Adipocyte (in vitro differentiated cells): ENCODE data around the gene GATB.

ENCODE experiments used
- DNase-seq: peaks from one replicate; pipeline ENCODE4 v3.0.0-alpha.2; 2015; ENCODE audit warnings: low read depth
- H3K27me3 ChIP-seq: replicated peaks from 2 replicates; pipeline ENCODE4 v1.7.0; 2013; ENCODE audit warnings: mild to moderate bottlenecking, low read length, moderate library complexity; ENCODE audit not compliant: control insufficient read depth, insufficient read depth
- H3K36me3 ChIP-seq: 2 replicates; pipeline ENCODE4 v1.7.0; 2013; ENCODE audit warnings: low read length, mild to moderate bottlenecking, moderate library complexity; ENCODE audit not compliant: control insufficient read depth, insufficient read depth, severe bottlenecking
- H3K4me1 ChIP-seq: 2 replicates; pipeline ENCODE4 v1.7.0; 2013; ENCODE audit warnings: mild to moderate bottlenecking, low read length, moderate library complexity; ENCODE audit not compliant: control insufficient read depth, insufficient read depth
- H3K4me3 ChIP-seq: 2 replicates; pipeline ENCODE4 v1.7.0; 2013; ENCODE audit warnings: mild to moderate bottlenecking, low read length, moderate library complexity
- H3K9ac ChIP-seq: 2 replicates; pipeline ENCODE4 v1.7.0; 2013; ENCODE audit warnings: mild to moderate bottlenecking, low read length, moderate library complexity
- H3K9me3 ChIP-seq: 2 replicates; pipeline ENCODE4 v1.7.0; 2013; ENCODE audit warnings: mild to moderate bottlenecking, low read length, moderate library complexity; ENCODE audit not compliant: control insufficient read depth

Gene GATB

DNA sequence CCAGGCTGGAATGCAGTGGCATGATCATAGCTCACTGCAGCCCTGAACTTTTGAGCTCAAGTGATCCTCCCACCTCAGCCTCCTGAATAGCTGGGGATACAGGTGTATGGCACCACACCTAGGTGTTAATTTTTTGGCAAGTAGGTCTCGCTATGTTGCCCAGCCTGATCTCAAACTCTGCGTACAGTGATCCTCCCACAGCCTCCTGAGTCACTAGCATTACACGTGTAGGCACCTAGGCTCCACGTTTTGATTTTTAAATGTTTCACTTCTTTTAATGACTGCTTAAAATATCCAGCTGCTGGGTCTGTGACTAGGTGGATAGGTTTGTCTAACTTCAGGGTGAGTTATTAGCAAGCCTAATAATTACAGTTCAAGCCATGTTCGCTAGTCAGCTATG is 44.5 kb downstream of the GATB start:
- H3K4me3 ChIP-seq: no peak overlapping the region
- H3K9me3 ChIP-seq: no peaks in the 10 kb centered on the region
- H3K9ac ChIP-seq: no peak overlapping the region
- peaks cover 6% of the 10 kb centered on the region for H3K36me3 ChIP-seq
- no peaks in the 10 kb centered on the region for H3K4me1 ChIP-seq
- DNase-seq: no peak
- no peaks in the 10 kb centered on the region for H3K27me3 ChIP-seq

DNA sequence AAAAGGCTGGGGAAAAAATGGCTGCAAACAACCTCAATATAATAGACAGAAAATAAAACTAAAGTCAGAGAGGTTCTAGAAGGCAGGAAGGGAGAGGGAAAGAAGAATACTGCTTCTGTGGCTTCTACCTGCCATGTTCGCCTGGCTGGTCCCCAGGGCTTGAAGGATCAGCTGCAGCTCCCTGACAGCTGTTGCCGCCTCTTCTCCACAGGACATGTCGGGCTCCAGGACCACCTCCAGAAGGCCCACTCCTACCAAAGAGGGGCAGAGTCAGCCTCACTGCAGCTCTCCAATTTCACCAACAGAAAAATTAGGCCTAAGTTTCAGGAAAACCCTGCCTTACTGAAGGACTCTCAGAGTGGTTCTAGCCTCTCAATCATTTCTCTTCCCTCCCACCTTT is 44.9 kb downstream of the GATB start:
- Histone ChIP-seq H3K27me3 (no peaks in the 10 kb centered on the region), H3K9ac (no peak overlapping the region), H3K36me3 (peaks cover 6% of the 10 kb centered on the region), H3K4me1 (no peaks in the 10 kb centered on the region), H3K4me3 (no peak overlapping the region), H3K9me3 (no peaks in the 10 kb centered on the region)
- DNase-seq: no peak

DNA sequence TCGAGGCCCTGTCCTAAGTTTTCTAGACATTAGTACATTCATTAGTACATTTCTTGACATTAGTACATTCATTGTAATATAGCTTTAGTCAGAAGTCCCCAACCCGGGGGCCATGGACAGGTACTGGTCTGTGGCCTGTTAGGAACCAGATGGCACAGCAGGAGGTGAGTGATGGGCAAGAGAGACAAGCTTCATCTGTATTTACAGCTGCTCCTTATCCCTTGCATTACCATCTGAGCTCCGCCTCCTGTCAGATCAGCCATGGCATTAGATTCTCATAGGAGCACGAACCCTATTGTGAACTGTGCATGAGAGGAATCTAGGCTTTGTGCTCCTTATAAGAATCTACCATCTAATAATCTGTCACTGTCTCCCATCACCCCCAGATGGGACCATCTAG is 48.0 kb downstream of the GATB start:
- Histone ChIP-seq H3K9me3 (no peaks in the 10 kb centered on the region), H3K9ac (no peak overlapping the region), H3K4me1 (no peaks in the 10 kb centered on the region), H3K36me3 (peaks cover 11% of the 10 kb centered on the region), H3K27me3 (no peaks in the 10 kb centered on the region), H3K4me3 (no peak overlapping the region)
- DNase-seq: no peak

DNA sequence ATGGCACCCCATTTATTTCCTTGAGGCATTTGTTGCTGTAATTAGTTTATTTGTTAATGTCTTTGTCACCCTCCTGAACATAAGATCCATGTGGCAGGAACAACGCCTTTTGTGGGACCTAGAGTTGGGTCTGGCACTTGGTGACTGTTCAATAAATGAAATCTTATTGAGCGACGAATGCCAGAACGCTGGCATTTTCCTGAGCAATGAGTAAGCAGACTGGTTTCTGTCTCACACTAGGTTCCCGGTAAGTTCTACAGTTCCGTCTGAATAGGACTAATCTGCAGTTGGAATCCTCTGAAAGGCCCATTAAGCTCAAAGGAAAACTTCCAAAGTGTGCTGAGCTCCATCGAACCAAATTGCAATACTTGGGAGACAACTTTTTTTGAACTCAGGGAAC is 49.2 kb downstream of the GATB start:
- Histone ChIP-seq H3K27me3 (no peaks in the 10 kb centered on the region), H3K9me3 (no peaks in the 10 kb centered on the region), H3K4me3 (no peak overlapping the region), H3K36me3 (peaks cover 14% of the 10 kb centered on the region), H3K9ac (no peak overlapping the region), H3K4me1 (no peaks in the 10 kb centered on the region)
- no peak for DNase-seq

DNA sequence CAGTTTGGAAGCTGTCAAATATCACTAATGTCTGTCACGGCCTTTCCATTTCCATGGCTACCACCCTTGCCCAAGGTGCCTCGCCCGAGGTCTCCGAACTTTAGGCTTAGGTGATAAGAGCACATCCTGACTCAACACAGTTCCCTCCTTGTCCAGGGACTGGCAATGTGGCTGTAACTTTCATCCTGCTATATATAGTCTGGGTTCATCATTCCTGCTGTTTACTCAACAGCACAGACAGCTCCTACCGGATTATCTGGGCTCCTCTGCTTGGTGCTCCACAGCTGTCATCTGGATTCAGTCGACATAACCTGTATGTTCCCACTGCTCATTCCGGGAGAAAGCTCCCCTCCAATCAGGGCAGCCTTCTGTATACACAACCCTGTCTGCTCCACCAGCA is 51.2 kb downstream of the GATB start:
- Histone ChIP-seq H3K9me3 (no peaks in the 10 kb centered on the region), H3K27me3 (no peaks in the 10 kb centered on the region), H3K4me1 (no peaks in the 10 kb centered on the region), H3K36me3 (peaks cover 14% of the 10 kb centered on the region), H3K4me3 (no peak overlapping the region), H3K9ac (no peak overlapping the region)
- no peak for DNase-seq

DNA sequence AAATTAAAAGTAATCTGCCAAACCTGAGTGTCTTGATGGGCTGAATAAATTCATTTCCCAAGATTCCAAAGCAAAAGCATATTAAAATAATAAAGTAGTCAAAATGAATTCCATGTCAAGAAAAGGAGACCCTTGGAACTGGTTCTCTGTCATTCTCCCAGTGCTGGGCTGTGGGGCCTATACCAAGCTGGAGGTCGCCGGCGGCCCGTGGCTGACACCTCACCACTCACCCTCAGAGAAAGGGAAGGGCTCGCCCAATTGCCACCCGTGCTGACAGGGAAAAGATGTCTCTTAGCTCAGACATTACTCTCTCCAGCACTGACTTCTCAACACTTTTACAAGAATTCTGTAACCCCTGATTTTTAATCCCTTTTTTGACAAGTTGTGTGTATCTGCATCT is 51.7 kb downstream of the GATB start:
- no peak for DNase-seq
- Histone ChIP-seq H3K27me3 (no peaks in the 10 kb centered on the region), H3K4me1 (no peaks in the 10 kb centered on the region), H3K4me3 (no peak overlapping the region), H3K36me3 (peaks cover 14% of the 10 kb centered on the region), H3K9ac (no peak overlapping the region), H3K9me3 (no peaks in the 10 kb centered on the region)

DNA sequence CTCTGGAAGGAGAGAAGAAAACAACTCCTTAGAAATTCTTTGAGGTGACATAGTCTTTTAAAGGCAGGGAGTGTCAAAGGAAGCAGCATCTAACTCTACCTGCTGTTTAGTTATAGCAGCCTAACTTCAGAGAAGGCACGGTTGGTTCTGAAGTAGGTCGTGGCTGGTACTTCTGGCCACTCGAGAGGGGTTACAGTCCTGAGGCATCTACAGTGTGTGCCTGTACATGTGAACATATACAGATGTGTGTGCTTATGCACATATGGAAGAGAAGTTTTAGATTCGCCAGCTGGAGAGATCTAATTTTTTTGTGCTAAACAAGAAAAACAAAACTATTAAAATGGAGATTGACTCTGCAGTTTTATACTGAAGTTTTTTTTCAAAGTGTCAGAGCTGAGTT is 52.7 kb downstream of the GATB start:
- no peaks in the 10 kb centered on the region for H3K4me1 ChIP-seq
- no peaks in the 10 kb centered on the region for H3K27me3 ChIP-seq
- no peaks in the 10 kb centered on the region for H3K9me3 ChIP-seq
- H3K36me3 ChIP-seq: peaks cover 14% of the 10 kb centered on the region
- no peak overlapping the region for H3K9ac ChIP-seq
- no peak overlapping the region for H3K4me3 ChIP-seq
- DNase-seq: no peak

DNA sequence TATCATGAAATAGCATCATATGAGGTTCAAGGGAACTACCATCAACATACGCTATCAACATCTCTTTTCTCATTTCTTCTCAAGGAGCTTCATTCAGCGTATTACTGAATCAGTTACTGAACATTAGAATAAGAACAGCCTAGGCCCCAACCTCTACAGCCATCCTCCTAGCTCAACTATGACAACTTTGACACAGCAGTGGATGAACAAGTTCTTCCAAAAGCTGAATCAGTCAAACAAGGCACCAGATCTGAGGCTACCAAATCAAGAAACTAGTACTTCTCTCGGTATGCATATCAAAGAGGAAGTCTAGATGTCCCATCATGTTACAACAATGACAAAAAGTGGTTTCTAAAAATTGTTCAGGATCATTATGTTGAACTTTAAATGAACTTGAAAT is 57.4 kb downstream of the GATB start:
- DNase-seq: no peak
- Histone ChIP-seq H3K27me3 (no peaks in the 10 kb centered on the region), H3K36me3 (peaks cover 24% of the 10 kb centered on the region)

DNA sequence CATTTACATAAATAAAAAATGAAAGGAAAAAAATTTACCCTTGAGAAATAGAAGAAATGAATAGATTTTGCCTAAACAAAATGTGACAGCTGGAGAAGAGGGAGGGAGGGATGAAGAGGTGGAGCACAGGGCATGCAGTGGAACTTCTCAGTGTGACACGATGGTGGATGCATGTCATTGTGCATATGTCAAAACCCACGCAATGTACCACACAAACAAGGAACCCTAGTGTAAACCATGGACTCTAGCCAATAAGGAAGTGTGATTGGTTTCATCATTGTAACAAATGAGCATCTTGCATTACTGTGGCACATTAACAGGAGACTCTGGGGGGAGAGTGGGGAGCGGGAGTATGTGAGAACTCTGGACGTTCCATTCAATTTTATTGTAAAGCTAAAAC is 58.6 kb downstream of the GATB start:
- H3K9me3 ChIP-seq: no peaks in the 10 kb centered on the region

More for the DNA sequence above, 57.4 kb downstream of the GATB start:
- Histone ChIP-seq H3K9me3 (no peaks in the 10 kb centered on the region), H3K4me1 (peaks cover 7% of the 10 kb centered on the region), H3K4me3 (no peak overlapping the region), H3K9ac (no peak overlapping the region)

DNA sequence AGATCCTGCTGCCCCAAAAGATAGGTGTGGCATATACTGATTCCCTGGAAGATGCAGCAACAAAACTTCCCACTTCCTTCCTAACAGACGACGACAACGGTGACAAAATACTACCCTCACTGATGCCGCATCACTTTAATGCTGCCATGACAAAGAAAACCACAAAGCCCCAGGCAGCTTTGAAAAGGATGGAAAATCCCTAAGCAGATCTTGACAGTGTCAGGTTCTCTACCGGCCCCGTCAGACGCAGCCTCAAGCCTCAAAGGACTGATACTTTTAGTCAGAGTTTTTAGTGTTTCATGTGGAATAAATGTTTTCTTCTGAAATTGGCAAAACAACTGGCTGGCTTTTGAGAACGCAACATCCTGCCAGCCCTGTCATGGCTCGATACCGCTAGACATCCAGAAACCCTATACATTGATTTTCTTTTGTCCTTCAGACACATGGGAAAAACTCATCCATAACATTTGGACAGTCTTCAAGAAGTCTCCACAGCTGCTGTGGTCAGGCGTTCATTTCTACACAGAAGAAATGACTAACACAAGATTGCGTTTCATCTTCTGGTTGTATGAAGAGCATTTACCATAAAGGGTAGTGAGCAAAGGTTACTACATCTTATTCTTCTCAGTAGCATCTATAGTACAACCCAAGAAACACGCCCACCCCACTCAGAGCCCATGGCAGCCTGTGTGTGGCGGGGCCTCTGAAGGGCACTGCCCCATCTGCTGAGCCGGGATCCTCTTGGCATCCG is 60.1 kb downstream of the GATB start:
- H3K36me3 ChIP-seq: peaks cover 10% of the 10 kb centered on the region
- DNase-seq: no peak
- no peaks in the 10 kb centered on the region for H3K27me3 ChIP-seq
- H3K9me3 ChIP-seq: no peaks in the 10 kb centered on the region
- peaks cover 7% of the 10 kb centered on the region for H3K4me1 ChIP-seq
- no peak overlapping the region for H3K4me3 ChIP-seq
- H3K9ac ChIP-seq: no peak overlapping the region

More for the DNA sequence above, 58.6 kb downstream of the GATB start:
- H3K36me3 ChIP-seq: peaks cover 15% of the 10 kb centered on the region
- DNase-seq: no peak
- H3K9ac ChIP-seq: no peak overlapping the region
- peaks cover 7% of the 10 kb centered on the region for H3K4me1 ChIP-seq
- H3K27me3 ChIP-seq: no peaks in the 10 kb centered on the region
- H3K4me3 ChIP-seq: no peak overlapping the region

DNA sequence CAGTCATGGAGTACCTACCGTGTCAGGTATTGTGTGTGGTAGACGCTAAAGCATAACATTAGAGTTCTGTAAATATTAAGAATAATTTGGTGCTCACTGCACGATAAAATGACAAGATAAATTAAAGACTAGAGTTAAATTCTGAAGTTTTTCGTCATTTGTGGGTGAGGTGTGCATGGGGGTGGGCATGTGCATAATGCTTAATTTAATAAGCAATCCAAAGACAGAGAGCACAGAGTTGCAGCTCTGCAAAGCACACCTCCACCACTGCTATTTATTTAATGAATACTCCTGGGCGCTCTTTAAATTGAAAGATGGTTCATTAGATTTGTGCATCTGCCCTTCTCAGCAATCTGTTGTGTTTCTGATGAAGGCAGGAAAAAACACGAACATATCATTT is 62.6 kb downstream of the GATB start:
- Histone ChIP-seq H3K4me1 (peaks cover 7% of the 10 kb centered on the region), H3K9ac (no peak overlapping the region), H3K27me3 (no peaks in the 10 kb centered on the region), H3K9me3 (no peaks in the 10 kb centered on the region), H3K36me3 (peaks cover 10% of the 10 kb centered on the region), H3K4me3 (no peak overlapping the region)
- DNase-seq: no peak
